Ovary (tissue), 3 donors: ENCODE data around the gene MED27.

Experiments
- EP300 ChIP-seq: sonication (generic); formaldehyde crosslinking; IDR thresholded peaks from one replicate; pipeline ENCODE4 v1.6.1; 2017; ENCODE audit warnings: antibody characterized with exemption
- POLR2A ChIP-seq: fragments of 450-650 bp; IDR thresholded peaks from one replicate; pipeline ENCODE4 v1.6.1; 2017; ENCODE audit warnings: antibody characterized with exemption, mild to moderate bottlenecking, moderate library complexity
- TF ChIP-seq, protein P1 (sequence below), 3 donors: fragments of 450-650 bp in 2 of 3; fragments of 200-600 bp in 1 of 3; IDR thresholded peaks; one replicate each; pipeline versions ENCODE4 v1.5.1 to v1.8.0; 2016 to 2022; ENCODE audit warnings: antibody characterized with exemption in 3 of 3, mild to moderate bottlenecking in 1 of 3
- donor health status: DM: no; HTN: no; CAD: no.

DNA sequence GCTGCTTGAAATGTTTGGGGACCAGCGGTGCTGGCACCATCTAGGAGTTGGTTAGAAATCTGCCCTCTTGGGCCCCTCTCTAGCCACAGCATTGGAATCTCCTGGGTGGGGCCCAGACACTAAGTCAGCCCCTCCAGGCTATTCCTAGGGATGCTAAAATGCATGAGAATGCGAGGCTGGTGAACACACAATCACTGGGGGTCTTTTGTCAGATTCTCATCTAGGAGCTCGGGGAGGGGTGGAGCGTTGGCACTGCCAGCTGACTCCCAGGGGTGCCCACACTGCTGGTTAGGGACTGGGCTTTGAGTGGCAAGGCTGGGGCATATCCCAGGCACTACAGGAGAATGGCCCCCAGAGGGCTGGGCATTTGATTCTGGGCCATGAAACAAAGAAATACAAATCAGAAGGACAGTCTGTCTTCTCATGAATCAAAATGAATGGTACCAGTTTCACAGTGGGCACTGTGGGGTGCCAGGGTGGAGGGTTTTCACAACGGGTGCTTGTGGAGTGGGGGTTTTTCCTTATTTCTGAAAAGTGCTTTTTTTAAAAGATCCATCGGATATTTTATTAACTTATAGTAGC is 212.0 kb downstream of the MED27 start:
- TF ChIP-seq, protein P1, sequence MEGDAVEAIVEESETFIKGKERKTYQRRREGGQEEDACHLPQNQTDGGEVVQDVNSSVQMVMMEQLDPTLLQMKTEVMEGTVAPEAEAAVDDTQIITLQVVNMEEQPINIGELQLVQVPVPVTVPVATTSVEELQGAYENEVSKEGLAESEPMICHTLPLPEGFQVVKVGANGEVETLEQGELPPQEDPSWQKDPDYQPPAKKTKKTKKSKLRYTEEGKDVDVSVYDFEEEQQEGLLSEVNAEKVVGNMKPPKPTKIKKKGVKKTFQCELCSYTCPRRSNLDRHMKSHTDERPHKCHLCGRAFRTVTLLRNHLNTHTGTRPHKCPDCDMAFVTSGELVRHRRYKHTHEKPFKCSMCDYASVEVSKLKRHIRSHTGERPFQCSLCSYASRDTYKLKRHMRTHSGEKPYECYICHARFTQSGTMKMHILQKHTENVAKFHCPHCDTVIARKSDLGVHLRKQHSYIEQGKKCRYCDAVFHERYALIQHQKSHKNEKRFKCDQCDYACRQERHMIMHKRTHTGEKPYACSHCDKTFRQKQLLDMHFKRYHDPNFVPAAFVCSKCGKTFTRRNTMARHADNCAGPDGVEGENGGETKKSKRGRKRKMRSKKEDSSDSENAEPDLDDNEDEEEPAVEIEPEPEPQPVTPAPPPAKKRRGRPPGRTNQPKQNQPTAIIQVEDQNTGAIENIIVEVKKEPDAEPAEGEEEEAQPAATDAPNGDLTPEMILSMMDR (IDR thresholded peaks at IDR 0.05), result no peak
- TF ChIP-seq EP300 (no peak), POLR2A (no peak)
